Measurements from ENCODE around the gene ZIC5.

DNA sequence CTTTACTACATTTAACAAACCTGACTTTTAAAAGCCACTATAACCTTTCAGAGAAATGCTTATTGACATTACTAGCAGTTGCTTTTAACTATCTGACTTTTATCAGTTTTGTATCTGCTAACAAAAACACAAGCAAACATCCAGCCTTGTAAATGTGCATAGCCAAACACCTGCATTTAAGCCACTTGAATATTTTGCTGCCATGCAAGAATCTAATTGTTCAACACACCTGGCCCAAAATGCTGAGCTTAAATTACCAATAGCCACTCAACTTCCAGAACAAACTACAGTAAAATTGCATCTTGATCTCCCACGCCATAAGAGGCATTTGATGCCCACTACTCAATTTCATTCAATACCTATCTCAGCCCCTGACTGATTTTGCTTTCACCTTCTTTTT lies 9.3 kb downstream of the ZIC5 start:
- no peak for TF ChIP-seq ZFX (IDR thresholded peaks at IDR 0.05; ENCODE audit: borderline replicate concordance)
- TF ChIP-seq, protein P1, sequence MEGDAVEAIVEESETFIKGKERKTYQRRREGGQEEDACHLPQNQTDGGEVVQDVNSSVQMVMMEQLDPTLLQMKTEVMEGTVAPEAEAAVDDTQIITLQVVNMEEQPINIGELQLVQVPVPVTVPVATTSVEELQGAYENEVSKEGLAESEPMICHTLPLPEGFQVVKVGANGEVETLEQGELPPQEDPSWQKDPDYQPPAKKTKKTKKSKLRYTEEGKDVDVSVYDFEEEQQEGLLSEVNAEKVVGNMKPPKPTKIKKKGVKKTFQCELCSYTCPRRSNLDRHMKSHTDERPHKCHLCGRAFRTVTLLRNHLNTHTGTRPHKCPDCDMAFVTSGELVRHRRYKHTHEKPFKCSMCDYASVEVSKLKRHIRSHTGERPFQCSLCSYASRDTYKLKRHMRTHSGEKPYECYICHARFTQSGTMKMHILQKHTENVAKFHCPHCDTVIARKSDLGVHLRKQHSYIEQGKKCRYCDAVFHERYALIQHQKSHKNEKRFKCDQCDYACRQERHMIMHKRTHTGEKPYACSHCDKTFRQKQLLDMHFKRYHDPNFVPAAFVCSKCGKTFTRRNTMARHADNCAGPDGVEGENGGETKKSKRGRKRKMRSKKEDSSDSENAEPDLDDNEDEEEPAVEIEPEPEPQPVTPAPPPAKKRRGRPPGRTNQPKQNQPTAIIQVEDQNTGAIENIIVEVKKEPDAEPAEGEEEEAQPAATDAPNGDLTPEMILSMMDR (IDR thresholded peaks at IDR 0.05): no peak

All from 22Rv1 (cell line).